HG03159 (cell line): ENCODE measurements around the gene ADAMTS2.

Source experiments
- ATAC-seq: cut with Tn5 transposase; IDR thresholded peaks from one replicate; pipeline ENCODE4 v1.9.1; 2021; ENCODE audit warnings: mild to moderate bottlenecking, moderate library complexity; ENCODE audit not compliant: unreplicated experiment

Gene ADAMTS2

GRCh38 chr5:179344431-179345182 lies 654 bp downstream of the ADAMTS2 start:
- no peak for ATAC-seq

- ATAC-seq = no peak
These were observed 1.4 kb downstream of the ADAMTS2 start for GRCh38 chr5:179343719-179344430.

- no peak for ATAC-seq
These were observed 2.1 kb downstream of the ADAMTS2 start for GRCh38 chr5:179343021-179343718.

GRCh38 chr5:179342577-179342976 lies 2.7 kb downstream of the ADAMTS2 start:
- no peak for ATAC-seq

GRCh38 chr5:179340465-179340864 lies 4.8 kb downstream of the ADAMTS2 start:
- no peak for ATAC-seq

GRCh38 chr5:179339996-179340395 lies 5.3 kb downstream of the ADAMTS2 start:
- no peak for ATAC-seq

- no peak for ATAC-seq
These were observed 6.2 kb downstream of the ADAMTS2 start for GRCh38 chr5:179339081-179339480.

GRCh38 chr5:179337796-179338676 lies 7.2 kb downstream of the ADAMTS2 start:
- no peak for ATAC-seq

GRCh38 chr5:179336871-179337795 lies 8.1 kb downstream of the ADAMTS2 start:
- no peak for ATAC-seq

GRCh38 chr5:179336126-179336870 lies 9.0 kb downstream of the ADAMTS2 start:
- ATAC-seq = no peak

GRCh38 chr5:179333796-179334761 lies 11.2 kb downstream of the ADAMTS2 start:
- no peak for ATAC-seq

- no peak for ATAC-seq
These were observed 12.4 kb downstream of the ADAMTS2 start for GRCh38 chr5:179332741-179333290.

- no peak for ATAC-seq
These were observed 13.5 kb downstream of the ADAMTS2 start for GRCh38 chr5:179331591-179332375.

GRCh38 chr5:179330186-179330900 lies 14.9 kb downstream of the ADAMTS2 start:
- no peak for ATAC-seq

- no peak for ATAC-seq
These were observed 17.0 kb downstream of the ADAMTS2 start for GRCh38 chr5:179328291-179328690.
